Putamen (tissue), 1 donor: ENCODE data around the gene ERN1.

Experiments
- DNase-seq: peaks from one replicate; pipeline ENCODE4 v3.0.0-alpha.2; 2016; ENCODE audit warnings: low spot score

ERN1 gene

GRCh38 chr17:64004218-64004770 lies 125.7 kb downstream of the ERN1 start:
- DNase-seq, result no peak

GRCh38 chr17:64003526-64004121 lies 126.3 kb downstream of the ERN1 start:
- no peak for DNase-seq

GRCh38 chr17:64002658-64003525 lies 127.1 kb downstream of the ERN1 start:
- no peak for DNase-seq

GRCh38 chr17:64001763-64002529 lies 128.0 kb downstream of the ERN1 start:
- DNase-seq, result no peak

- DNase-seq, result no peak
These were observed 128.8 kb downstream of the ERN1 start for GRCh38 chr17:64001091-64001579.

- DNase-seq, result no peak
These were observed 130.0 kb downstream of the ERN1 start for GRCh38 chr17:63999680-64000531.

- no peak for DNase-seq
These were observed 130.9 kb downstream of the ERN1 start for GRCh38 chr17:63998721-63999679.

GRCh38 chr17:63998050-63998720 lies 131.8 kb downstream of the ERN1 start, which contains the start of gene PRR29:
Gene PRR29 (plus strand): TSS chr17:63998351. CDS start chr17:63998365, 14 bp downstream.
- no peak for DNase-seq

GRCh38 chr17:63997341-63998048 lies 132.4 kb downstream of the ERN1 start:
- no peak for DNase-seq

- DNase-seq, result no peak
These were observed 133.3 kb downstream of the ERN1 start for GRCh38 chr17:63996430-63997182.

GRCh38 chr17:63995626-63996025 lies 134.3 kb downstream of the ERN1 start:
- no peak for DNase-seq

GRCh38 chr17:63993368-63993985 lies 136.5 kb downstream of the ERN1 start:
- DNase-seq, result no peak

GRCh38 chr17:63991611-63992010 lies 138.3 kb downstream of the ERN1 start:
- DNase-seq, result no peak

GRCh38 chr17:63989622-63990345 lies 140.2 kb downstream of the ERN1 start:
- no peak for DNase-seq
